HCT116 (cell line): Measurements from ENCODE around the gene YBEY.

ENCODE experiments used
- ZNF274 ChIP-seq: fragments of 200-500 bp; sonication (Bioruptor generic); IDR thresholded peaks from 2 replicates; pipeline ENCODE4 v1.6.1; 2014; ENCODE audit warnings: mild to moderate bottlenecking, low read depth, low read length, inconsistent platforms
- TF ChIP-seq, protein P1 (sequence below), 3 experiments: fragments of 200-600 bp in 1 of 3; sonication (generic) in 1 of 3; IDR thresholded peaks in 2 of 3; conservative IDR thresholded peaks in 1 of 3; 2 replicates each; pipeline ENCODE4 v1.5.1; 2012 to 2017; ENCODE audit warnings: low read depth in 2 of 3, low read length in 2 of 3, antibody characterized with exemption in 1 of 3, borderline replicate concordance in 1 of 3, control low read depth in 1 of 3, mild to moderate bottlenecking in 1 of 3, mixed read lengths in 1 of 3, mixed run types in 1 of 3, moderate library complexity in 1 of 3; ENCODE audit not compliant: insufficient read depth in 1 of 3
- TF ChIP-seq, protein P2 (sequence below): IDR thresholded peaks from 2 replicates; pipeline ENCODE4 v1.6.1; 2012

DNA sequence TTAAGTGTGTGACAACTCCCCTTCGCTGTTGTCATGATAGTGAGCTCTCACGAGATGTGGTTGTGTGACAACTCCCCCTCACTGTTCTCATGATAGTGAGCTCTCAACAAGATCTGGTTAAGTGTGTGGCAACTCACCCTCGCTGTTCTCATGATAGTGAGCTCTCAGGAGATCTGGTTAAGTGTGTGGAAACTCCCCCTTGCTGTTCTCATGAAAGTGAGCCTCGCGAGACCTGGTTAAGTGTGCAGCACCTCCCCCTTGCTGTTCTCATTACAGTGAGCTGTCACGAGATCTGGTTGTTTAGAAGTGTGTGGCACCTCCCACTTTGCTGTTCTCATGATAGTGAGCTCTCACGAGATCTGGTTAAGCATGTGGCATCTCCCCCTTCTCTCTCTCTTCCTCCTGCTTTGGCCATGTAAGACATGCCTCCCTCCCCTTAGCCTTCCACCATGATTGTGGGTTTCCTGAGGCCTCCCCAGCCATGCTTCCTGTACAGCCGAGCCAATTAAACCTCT lies 32.5 kb upstream of the YBEY start:
- TF ChIP-seq ZNF274 = no peak
- TF ChIP-seq, protein P1, sequence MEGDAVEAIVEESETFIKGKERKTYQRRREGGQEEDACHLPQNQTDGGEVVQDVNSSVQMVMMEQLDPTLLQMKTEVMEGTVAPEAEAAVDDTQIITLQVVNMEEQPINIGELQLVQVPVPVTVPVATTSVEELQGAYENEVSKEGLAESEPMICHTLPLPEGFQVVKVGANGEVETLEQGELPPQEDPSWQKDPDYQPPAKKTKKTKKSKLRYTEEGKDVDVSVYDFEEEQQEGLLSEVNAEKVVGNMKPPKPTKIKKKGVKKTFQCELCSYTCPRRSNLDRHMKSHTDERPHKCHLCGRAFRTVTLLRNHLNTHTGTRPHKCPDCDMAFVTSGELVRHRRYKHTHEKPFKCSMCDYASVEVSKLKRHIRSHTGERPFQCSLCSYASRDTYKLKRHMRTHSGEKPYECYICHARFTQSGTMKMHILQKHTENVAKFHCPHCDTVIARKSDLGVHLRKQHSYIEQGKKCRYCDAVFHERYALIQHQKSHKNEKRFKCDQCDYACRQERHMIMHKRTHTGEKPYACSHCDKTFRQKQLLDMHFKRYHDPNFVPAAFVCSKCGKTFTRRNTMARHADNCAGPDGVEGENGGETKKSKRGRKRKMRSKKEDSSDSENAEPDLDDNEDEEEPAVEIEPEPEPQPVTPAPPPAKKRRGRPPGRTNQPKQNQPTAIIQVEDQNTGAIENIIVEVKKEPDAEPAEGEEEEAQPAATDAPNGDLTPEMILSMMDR (IDR thresholded peaks at IDR 0.05 in 2 of 3, conservative IDR thresholded peaks at IDR 0.05 in 1 of 3; ENCODE audit: borderline replicate concordance in 1 of 3, insufficient read depth in 1 of 3, low read depth in 2 of 3, low read length in 2 of 3) = no peak
- TF ChIP-seq, protein P2, sequence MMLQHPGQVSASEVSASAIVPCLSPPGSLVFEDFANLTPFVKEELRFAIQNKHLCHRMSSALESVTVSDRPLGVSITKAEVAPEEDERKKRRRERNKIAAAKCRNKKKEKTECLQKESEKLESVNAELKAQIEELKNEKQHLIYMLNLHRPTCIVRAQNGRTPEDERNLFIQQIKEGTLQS = no peak
